Measurements from ENCODE around the gene THRB.

DNA sequence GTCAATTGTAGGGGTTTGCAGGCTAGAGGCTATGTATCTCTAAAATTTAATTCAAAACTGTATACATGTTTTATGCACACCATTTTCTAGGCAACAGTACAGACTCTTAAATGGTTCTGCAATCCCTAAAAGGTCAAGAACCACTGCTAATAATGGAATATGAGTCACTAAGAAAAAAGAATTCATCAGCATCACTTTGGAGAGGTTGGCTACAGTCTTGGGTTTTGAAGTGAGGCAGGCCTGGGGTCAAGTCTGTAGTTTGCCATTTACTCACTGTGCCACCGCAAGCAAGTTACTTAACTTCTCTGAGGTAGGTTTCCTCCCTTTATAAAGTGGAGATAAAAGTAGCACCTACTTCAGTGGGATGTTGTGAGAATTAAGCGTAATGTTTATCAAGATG lies 33.7 kb downstream of the THRB start:
- TF ChIP-seq POLR2A (IDR thresholded peaks at IDR 0.05; ENCODE audit: low read depth, low read length), result no peak
- no peak for TF ChIP-seq POLR2AphosphoS5 (IDR thresholded peaks at IDR 0.05; ENCODE audit: low read depth, low read length)
- no peak for TF ChIP-seq POU2F2 (IDR thresholded peaks at IDR 0.05; ENCODE audit: low read depth, low read length)
- no peak for TF ChIP-seq SPI1 (IDR thresholded peaks at IDR 0.05; ENCODE audit: low read depth, low read length)
- no peak for TF ChIP-seq TAF1 (IDR thresholded peaks at IDR 0.05; ENCODE audit: low read depth, low read length)
- no peak for TF ChIP-seq PAX5 (IDR thresholded peaks at IDR 0.05; ENCODE audit: insufficient read depth, low read length, severe bottlenecking)
